Activated T-cell treated with anti-CD3 and anti-CD28 coated beads for 48 hours (primary cell): Measurements from ENCODE around the gene HRCT1.

Experiments
- DNase-seq: peaks from one replicate; pipeline ENCODE4 v3.0.0-alpha.2; 2020; ENCODE audit warnings: low read depth

HRCT1 gene

GRCh38 chr9:35944173-35944572 is 38.2 kb downstream of the HRCT1 start:
- DNase-seq = no peak

DNA sequence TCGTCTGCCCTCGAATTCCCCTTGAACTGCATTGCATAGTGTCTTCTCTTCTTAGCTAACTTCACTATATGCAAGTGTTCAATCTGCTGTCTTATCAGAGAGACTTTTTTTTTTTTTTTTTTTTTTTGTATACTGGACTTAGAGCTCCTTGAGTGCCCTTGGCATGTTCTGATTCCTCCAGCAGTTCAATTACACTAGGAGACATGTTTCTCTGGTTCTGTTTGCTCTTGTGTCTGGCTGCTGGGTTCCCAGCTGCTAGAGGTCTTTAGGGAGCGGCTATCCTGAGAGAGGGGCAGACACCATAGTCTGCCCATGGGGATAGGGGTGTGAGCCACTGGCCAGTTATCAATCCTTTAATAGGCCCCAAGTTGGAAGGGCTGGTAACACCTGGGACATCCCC is 38.8 kb downstream of the HRCT1 start:
- DNase-seq = no peak

DNA sequence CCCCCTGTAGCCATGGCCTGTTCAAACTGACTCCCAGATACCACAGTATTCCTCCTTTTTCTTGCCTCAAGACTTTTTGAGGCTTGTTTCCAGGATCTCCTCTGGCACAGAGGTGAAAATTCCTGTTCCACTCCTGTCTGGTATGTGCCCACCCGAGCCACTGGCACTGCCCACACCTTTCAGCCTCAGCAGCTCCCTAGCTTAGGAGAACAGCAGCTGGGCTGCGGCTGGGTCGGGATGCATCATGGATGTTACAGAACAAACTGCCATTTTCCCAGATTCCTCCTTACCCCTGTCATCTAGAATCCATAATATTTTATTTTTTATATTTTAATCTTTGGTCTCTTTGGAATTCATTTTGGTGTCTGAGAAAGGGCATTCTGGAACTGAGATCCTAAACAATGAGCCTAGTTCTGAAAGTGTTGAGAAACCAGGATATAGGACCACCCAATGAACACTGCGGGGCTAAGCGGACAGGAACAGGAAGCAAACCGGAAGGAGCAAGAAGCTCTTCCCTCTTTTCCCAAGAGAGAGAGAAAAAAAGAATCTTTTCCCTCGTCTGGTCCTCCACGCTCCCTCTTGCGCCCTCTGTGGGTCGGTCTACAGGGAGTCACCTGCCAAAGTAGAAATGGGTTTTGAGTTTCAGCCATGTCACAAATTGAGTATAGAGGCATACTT is 39.5 kb downstream of the HRCT1 start:
- peak; percentile 56 for DNase-seq

DNA sequence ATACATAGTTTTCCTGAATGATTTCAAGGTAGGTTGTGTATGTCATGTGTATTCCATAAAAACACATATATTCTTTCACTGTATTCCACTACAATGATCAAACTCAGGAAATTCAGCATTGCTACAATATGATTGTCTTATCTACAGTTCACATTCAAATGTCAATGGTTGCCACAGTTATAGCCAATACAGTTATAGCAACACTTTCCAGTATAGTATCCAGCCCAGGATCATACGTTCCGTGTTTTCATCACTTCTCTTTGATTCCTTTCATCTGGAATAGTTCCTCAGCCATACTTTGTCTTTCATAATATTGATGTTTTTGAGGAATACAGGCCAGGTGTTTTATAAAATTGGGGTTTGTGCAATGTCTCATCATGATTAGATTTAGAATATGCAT is 42.4 kb downstream of the HRCT1 start:
- no peak for DNase-seq

GRCh38 chr9:35948901-35949318 is 42.9 kb downstream of the HRCT1 start:
- no peak for DNase-seq

DNA sequence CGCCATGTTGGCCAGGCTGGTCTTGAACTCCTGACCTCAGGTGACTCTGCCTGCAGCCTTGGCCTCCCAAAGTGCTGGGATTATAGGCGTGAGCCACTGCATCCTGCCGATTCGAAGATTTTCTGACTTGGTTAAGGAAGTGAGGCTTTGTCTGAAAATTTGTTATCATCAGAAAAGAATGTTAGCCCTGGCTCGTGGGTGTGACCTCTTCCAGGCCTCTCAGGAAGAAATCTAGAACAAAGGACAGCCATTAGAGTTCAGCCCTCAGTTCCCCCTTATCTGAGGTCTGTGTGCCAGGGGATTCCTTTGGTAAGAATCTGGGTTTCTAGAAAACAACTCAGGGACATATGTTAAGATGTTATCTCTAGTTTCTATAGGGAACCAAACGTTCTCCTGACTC is 45.7 kb downstream of the HRCT1 start:
- DNase-seq = no peak

DNA sequence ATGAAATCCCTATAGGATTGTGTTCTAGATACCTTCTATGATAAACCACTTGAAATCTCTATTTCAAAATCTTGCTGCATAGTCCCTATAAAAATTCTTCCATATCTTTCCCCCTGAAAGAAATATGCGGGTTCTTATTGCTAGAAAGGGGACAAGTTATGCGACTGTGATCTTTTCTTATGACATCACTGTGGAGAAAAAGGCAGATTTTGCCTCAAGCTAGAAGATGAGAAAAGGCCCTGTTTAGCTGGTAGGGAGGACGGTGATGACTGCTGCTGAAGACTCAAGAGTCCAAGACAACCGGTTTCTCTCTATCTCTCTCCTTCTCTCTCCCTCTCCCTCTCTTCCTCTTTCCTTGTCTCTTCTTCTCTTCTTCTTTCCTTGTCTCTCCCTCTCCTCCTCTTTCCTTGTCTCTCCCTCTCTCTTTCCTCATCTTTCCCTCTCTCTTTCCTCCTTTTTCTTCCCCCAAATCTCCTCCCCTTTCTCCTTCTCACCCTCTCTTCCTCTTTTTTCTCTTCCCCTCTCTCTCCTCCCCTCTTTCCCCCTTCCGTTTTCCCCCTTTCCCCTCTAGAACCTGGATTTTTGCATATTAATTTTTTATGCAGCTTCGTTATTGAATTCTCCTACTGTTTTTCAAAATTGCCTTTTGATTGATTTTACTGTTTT is 46.7 kb downstream of the HRCT1 start:
- no peak for DNase-seq

GRCh38 chr9:35954942-35955546 is 49.0 kb downstream of the HRCT1 start:
- DNase-seq = no peak

- no peak for DNase-seq
Observed at GRCh38 chr9:35956651-35957050, 50.6 kb downstream of the HRCT1 start.
